SU-DHL-6 (cell line): ENCODE data around the gene SCML1.

Experiments used
- H2AFZ ChIP-seq: fragments of 200-600 bp; sonication (generic); 2 replicates; pipeline ENCODE4 v1.6.1; 2014; ENCODE audit warnings: low read depth, mild to moderate bottlenecking, moderate library complexity, mixed read lengths, antibody characterized with exemption, low read length; ENCODE audit not compliant: severe bottlenecking
- H3F3A ChIP-seq: fragments of 200-600 bp; shearing (Covaris generic); 2 replicates; pipeline ENCODE4 v1.6.0; 2016; ENCODE audit warnings: antibody characterized with exemption, mild to moderate bottlenecking; ENCODE audit not compliant: insufficient read depth
- H3K27ac ChIP-seq: fragments of 200-600 bp; sonication (generic); 2 replicates; pipeline ENCODE4 v1.5.1; 2016; ENCODE audit warnings: low read depth, mild to moderate bottlenecking, low read length, moderate library complexity, mixed read lengths
- H3K27me3 ChIP-seq: fragments of 200-600 bp; sonication (generic), shearing (Covaris generic); 2 replicates; pipeline ENCODE4 v1.6.0; 2014; ENCODE audit warnings: mild to moderate bottlenecking, low read length
- H3K36me3 ChIP-seq: fragments of 200-600 bp; sonication (generic); 2 replicates; pipeline ENCODE4 v1.6.1; 2014; ENCODE audit warnings: mild to moderate bottlenecking, low read length, mixed read lengths
- H3K4me2 ChIP-seq: fragments of 300-600, 200-600 bp; shearing (Covaris generic), sonication (generic); 2 replicates; pipeline ENCODE4 v1.6.0; 2014; ENCODE audit warnings: low read length, low read depth, mild to moderate bottlenecking; ENCODE audit not compliant: poor library complexity, severe bottlenecking
- H3K4me3 ChIP-seq: fragments of 200-600 bp; sonication (generic); 2 replicates; pipeline ENCODE4 v1.5.1; 2014; ENCODE audit warnings: antibody characterized with exemption, low read length, mild to moderate bottlenecking, mixed read lengths; ENCODE audit not compliant: insufficient read depth, poor library complexity, severe bottlenecking
- H3K79me2 ChIP-seq: fragments of 200-600 bp; sonication (generic); 2 replicates; pipeline ENCODE4 v1.6.1; 2014; ENCODE audit warnings: mild to moderate bottlenecking, low read length, moderate library complexity; ENCODE audit not compliant: insufficient read depth
- H3K9ac ChIP-seq: fragments of 200-600 bp; sonication (generic); 2 replicates; pipeline ENCODE4 v1.7.0; 2014; ENCODE audit warnings: mild to moderate bottlenecking, low read length
- H3K9me2 ChIP-seq: fragments of 200-600 bp; sonication (generic); replicated peaks from 2 replicates; pipeline ENCODE4 v1.6.1; 2014; ENCODE audit warnings: low read length; ENCODE audit not compliant: insufficient read depth
- H3K9me3 ChIP-seq: fragments of 200-600 bp; sonication (generic); 2 replicates; pipeline ENCODE4 v1.6.1; 2014; ENCODE audit warnings: low read length, mixed read lengths; ENCODE audit not compliant: insufficient read depth
- H4K20me1 ChIP-seq: fragments of 200-600 bp; sonication (generic); 2 replicates; pipeline ENCODE4 v1.6.1; 2014; ENCODE audit warnings: low read depth, mild to moderate bottlenecking, antibody characterized with exemption, low read length, moderate library complexity, mixed read lengths
- CTCF ChIP-seq: fragments of 200-600 bp; sonication (generic); IDR thresholded peaks from one replicate; pipeline ENCODE4 v1.5.1; 2017; ENCODE audit warnings: antibody characterized with exemption, mild to moderate bottlenecking, low read length, moderate library complexity; ENCODE audit not compliant: insufficient read depth, poor library complexity, severe bottlenecking
- EZH2phosphoT487 ChIP-seq: fragments of 200-600 bp; sonication (generic), shearing (Covaris generic); conservative IDR thresholded peaks from 2 replicates; pipeline ENCODE4 v1.6.1; 2018; ENCODE audit warnings: mild to moderate bottlenecking, antibody characterized with exemption, low read length, moderate library complexity, mixed read lengths

SCML1 gene

GRCh38 chrX:17718649-17719165, 18.6 kb upstream of the SCML1 start:
- no peaks in the 10 kb centered on the region for H3K79me2 ChIP-seq
- no peaks in the 10 kb centered on the region for H3K27me3 ChIP-seq
- H4K20me1 ChIP-seq = no peaks in the 10 kb centered on the region
- no peaks in the 10 kb centered on the region for H3F3A ChIP-seq
- no peak overlapping the region for H3K4me2 ChIP-seq
- H3K9me3 ChIP-seq = no peaks in the 10 kb centered on the region
- TF ChIP-seq EZH2phosphoT487 (no peak), CTCF (no peak)
- H3K27ac ChIP-seq = no peak overlapping the region
- H3K9me2 ChIP-seq = no peaks in the 10 kb centered on the region
- H3K4me3 ChIP-seq = no peak overlapping the region
- H2AFZ ChIP-seq = no peak overlapping the region
- no peak overlapping the region for H3K9ac ChIP-seq
- H3K36me3 ChIP-seq = no peaks in the 10 kb centered on the region

- Histone ChIP-seq H3K4me3 (no peak overlapping the region), H2AFZ (no peak overlapping the region), H4K20me1 (no peaks in the 10 kb centered on the region), H3F3A (no peaks in the 10 kb centered on the region), H3K4me2 (no peak overlapping the region), H3K9me2 (no peaks in the 10 kb centered on the region), H3K9me3 (no peaks in the 10 kb centered on the region), H3K27me3 (no peaks in the 10 kb centered on the region), H3K27ac (no peak overlapping the region), H3K9ac (no peak overlapping the region), H3K79me2 (no peaks in the 10 kb centered on the region), H3K36me3 (no peaks in the 10 kb centered on the region)
- TF ChIP-seq EZH2phosphoT487 = no peak
These were observed 17.6 kb upstream of the SCML1 start for GRCh38 chrX:17719711-17720110.

GRCh38 chrX:17721715-17722114, 15.6 kb upstream of the SCML1 start:
- H3K4me2 ChIP-seq = no peak overlapping the region
- no peaks in the 10 kb centered on the region for H3K27me3 ChIP-seq

More at GRCh38 chrX:17721715-17722114, 15.6 kb upstream of the SCML1 start:
- no peak overlapping the region for H3K4me3 ChIP-seq
- no peak overlapping the region for H3K9ac ChIP-seq
- H3K9me3 ChIP-seq = no peaks in the 10 kb centered on the region
- no peaks in the 10 kb centered on the region for H3K9me2 ChIP-seq
- H3F3A ChIP-seq = no peaks in the 10 kb centered on the region
- TF ChIP-seq EZH2phosphoT487 (no peak), CTCF (no peak)
- H3K36me3 ChIP-seq = no peaks in the 10 kb centered on the region
- no peaks in the 10 kb centered on the region for H3K79me2 ChIP-seq
- no peak overlapping the region for H2AFZ ChIP-seq
- H4K20me1 ChIP-seq = no peaks in the 10 kb centered on the region
- H3K27ac ChIP-seq = no peak overlapping the region
